Right kidney (tissue), 1 donor: ENCODE measurements around the gene WFDC1.

ENCODE experiments used
- DNase-seq: peaks from one replicate; pipeline ENCODE4 v3.0.0-alpha.2; 2016

WFDC1 gene

GRCh38 chr16:84379008-84379708 is 84.5 kb downstream of the WFDC1 start:
- DNase-seq, result no peak
